AG09319 (cell line): ENCODE data around the gene E2F1.

ENCODE experiments used
- DNase-seq: peaks from one replicate; pipeline ENCODE4 v3.0.0-alpha.2; 2010; ENCODE audit warnings: low read depth; ENCODE audit errors: extremely low read depth
- CTCF ChIP-seq: IDR thresholded peaks from 2 replicates; pipeline ENCODE4 v1.5.1; 2011; ENCODE audit warnings: low read depth, mild to moderate bottlenecking, inconsistent platforms, low read length, moderate library complexity

Gene E2F1

GRCh38 chr20:33686100-33686983 is at the start of gene E2F1:
Gene E2F1, minus strand, starts transcription at chr20:33686385. Its CDS starts 121 bp downstream, at chr20:33686264.
- TF ChIP-seq CTCF = peak; percentile 27
- DNase-seq = peak; percentile 65

- no peak for TF ChIP-seq CTCF
- peak; percentile 44 for DNase-seq
Observed at GRCh38 chr20:33733654-33734576, 47.7 kb upstream of the E2F1 start.

GRCh38 chr20:33732166-33732970 is 46.2 kb upstream of the E2F1 start:
- DNase-seq = no peak
- TF ChIP-seq CTCF = no peak

GRCh38 chr20:33731693-33732165 is 45.5 kb upstream of the E2F1 start, which contains the start of gene ZNF341:
Gene ZNF341, plus strand, starts transcription at chr20:33731996. Its CDS starts 26 bp downstream, at chr20:33732022.
- peak; percentile 67 for DNase-seq
- peak; percentile 68 for TF ChIP-seq CTCF

- DNase-seq = no peak
- no peak for TF ChIP-seq CTCF
Observed at GRCh38 chr20:33730946-33731692, 44.9 kb upstream of the E2F1 start.

GRCh38 chr20:33729101-33729500 is 42.9 kb upstream of the E2F1 start:
- DNase-seq = no peak
- no peak for TF ChIP-seq CTCF
